Endometrial microvascular endothelial cells (primary cell): ENCODE data around the gene IRAK1. TPM values are rescaled to one million over a fixed set of nuclear protein-coding genes. Genes with fewer than 3 reads are reported as not detected.
"Not testable (repeated sequence)": the region's sequence is repeated elsewhere in the genome, so short reads cannot be mapped to it uniquely, and the experiment has no call there.

Source experiments
- in situ Hi-C: cut with HindIII; loops from 2 replicates; pipeline ENCODE4 v1.10.0; 2017; ENCODE audit warnings: low sequenced_read_pairs, low pct_unique_long_range_greater_than_20kb; ENCODE audit errors: inconsistent ontology term
- total RNA-seq: library from RNA; depleted of rRNA; stranded (reverse); fragments of >200 nt; gene quantifications from one replicate; pipeline ENCODE4 v1.2.3, GENCODE V29; 2015; ENCODE audit errors: inconsistent ontology term

IRAK1 gene
- total RNA-seq, 1 donor from 2014 or later, result 156 TPM

DNA sequence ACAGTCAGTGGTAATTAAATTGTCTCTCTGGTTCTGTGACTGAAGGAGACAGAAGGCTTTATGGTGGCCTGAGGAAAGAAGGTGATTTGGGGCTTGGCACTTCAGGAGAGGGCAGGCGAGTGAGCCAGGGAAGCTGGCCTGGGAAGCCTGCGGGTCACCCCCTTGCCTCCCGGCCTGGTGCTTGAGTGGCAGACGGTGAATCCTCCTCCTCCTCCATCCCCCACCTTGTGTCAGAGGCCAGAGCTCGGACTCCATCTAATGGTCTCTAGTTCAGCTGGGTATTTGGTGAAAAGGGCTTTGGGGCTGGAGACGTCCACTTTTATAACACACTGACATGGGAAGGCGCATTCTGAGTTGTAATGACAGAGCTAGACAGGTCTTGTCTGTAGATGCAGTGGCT, 38.5 kb downstream of the IRAK1 start:
- in situ Hi-C loops, result no loop called here

DNA sequence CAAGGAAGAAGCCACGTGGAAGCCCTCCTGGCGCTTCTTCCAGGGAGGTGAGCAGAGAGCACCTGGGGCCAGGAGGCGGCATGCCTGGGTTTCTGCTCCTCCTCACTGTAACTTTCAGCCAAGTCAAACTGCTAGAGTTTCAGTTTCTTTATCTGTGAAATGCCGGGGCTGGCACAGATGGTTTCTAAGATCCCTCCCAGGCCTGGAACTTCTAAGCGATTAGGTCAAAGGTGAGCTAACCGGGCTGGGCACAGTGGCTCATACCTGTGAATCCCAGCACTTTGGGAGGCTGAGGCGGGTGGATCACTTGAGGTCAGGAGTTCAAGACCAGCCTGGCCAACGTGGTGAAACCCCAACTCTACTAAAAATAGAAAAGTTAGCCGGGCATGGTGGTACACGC, 39.3 kb downstream of the IRAK1 start:
- in situ Hi-C loops, result not testable (repeated sequence)

DNA sequence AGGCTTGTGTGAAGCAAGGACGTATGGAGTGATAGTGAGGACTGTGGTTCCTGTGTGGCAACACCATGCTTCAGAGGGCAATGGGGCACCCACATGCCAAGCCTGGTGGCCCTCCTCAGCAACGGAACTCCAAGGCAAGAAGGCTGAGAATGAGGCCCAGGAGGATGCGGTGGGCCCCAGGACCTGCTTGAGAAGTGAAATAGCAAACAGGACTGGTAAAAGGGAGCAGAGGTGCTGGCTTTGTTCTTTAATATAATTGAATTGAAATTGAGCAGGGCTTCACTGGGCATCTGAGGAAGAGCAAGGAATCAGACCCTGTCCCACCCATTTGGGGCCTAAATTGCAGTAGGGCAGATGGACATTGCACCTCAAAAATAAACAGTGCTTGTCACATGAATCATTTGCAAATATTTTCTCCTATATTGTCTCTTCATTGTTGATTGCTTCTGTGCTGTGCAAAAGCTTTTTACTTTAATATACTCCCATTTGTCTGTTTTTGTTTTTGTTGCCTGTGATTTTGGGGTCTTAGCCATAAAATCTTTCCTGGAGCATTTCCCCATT, 44.9 kb downstream of the IRAK1 start:
- in situ Hi-C loops, result no loop called here

DNA sequence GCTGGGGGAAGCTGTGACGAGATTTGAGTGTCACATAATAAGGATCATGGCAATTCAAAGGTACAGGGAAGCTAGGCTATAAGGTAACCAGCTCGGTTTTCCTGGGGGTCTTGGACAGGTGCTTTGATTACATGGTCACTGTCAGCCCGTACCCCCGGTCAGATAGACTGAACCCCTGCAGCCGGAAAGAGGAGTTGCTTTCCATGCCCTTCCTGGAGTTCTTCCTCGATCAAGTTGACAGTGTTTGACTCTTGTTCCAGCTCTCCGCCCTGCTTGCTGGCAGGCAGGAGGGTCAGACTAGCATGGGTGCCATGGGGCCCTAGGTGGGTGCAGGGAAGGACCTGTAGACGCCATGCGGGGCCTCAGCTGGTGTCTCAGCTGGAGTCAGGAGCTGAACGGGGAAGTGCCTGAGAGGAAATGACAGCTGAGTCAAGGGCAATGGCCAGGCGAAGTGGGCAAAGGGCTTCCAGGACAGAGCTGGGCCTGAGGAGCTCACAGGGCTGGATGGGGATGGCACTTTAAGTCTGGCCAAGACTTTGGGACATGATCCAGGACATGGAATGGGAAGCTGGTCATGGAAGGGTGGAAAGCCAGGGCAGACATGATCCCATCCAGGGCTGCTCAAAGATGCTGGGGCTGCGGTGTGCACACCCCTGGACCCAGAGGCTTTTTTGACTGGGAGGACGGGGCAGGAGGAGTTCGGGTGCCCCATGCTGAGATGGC, 45.5 kb downstream of the IRAK1 start:
- in situ Hi-C loops, result no loop called here

DNA sequence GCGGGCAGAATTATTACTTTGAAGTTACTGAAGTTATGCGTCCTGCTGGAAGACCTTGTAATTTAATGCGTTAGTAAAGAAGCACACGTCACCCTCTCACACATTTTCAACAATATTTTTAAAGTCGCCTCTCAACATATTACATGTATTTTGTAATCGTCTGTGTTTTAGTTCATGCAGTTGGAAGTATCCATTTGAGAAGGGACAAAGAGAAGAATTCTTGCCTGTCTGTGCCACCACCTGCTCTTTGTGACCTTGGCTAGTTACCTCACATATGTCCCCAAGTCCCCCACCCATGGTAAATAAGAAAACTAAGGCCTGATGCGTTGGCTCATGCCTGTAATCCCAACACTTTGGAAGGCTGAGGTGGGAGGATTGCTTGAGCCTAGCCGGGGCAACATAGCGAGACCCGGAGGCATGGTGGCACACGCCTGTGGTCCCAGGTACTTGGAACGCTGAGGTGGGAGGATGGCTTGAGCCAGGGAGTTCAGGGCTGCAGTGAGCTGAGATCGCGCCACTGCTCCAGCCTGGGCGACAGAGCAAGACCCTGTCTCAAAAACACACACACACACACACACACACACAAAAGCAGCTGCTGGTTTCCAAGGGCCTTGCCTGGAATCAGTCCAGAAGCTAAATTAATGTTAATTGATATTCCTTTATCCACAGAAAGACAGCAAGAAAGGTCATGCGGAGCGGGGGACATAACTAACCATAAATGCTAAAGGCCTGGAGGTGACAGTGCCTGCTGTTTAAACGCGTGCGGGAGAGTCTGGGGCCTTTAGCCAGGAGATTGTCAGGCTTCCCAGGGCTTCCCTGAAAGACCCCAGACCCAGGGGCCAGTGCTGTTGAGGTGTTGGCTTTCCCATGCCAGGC, 46.3 kb downstream of the IRAK1 start:
- in situ Hi-C loops, result no loop called here

DNA sequence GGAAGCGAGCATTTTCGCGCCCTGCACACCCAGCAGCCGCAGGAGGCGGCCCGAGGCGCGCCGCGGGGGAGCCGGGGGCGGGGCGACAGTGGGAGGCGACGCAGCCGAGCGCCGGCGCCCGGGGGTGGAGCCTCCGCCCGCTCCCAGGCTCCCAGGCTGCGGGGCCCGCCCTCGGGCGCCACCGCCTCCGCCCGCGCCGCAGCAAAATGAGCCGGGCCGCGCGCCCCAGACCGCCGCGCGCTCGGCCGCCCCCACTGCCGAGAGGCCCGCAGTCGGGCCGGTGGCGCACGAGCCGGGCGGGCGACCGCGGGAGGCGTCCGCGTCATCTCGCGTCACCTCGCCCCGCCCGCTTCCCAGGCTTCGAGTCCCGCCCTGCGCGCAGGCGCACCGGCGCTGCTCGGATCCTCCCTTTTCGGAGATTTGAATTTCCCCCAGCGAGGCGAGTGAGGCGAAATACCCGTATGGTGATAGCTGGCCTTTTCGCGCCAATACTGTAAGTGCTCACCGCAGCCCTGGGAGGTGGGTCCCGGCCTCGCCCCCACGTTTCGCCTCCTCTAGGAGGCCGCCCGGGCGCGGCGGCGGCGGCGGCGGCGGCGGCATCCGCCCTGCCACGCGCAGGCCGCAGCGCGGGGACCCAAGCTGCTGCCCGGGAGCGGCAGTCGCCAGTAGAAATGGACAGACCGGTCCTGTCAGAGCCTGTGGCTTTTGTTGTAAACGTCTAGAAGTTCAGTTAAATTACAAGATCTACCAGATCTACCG, 47.2 kb downstream of the IRAK1 start, which contains the start of gene TMEM187:
Gene TMEM187, plus strand, starts transcription at position 387 of the 759 bp plus-strand sequence. CDS start 9,309 bp downstream, outside the sequence.
- in situ Hi-C loops, result no loop called here

DNA sequence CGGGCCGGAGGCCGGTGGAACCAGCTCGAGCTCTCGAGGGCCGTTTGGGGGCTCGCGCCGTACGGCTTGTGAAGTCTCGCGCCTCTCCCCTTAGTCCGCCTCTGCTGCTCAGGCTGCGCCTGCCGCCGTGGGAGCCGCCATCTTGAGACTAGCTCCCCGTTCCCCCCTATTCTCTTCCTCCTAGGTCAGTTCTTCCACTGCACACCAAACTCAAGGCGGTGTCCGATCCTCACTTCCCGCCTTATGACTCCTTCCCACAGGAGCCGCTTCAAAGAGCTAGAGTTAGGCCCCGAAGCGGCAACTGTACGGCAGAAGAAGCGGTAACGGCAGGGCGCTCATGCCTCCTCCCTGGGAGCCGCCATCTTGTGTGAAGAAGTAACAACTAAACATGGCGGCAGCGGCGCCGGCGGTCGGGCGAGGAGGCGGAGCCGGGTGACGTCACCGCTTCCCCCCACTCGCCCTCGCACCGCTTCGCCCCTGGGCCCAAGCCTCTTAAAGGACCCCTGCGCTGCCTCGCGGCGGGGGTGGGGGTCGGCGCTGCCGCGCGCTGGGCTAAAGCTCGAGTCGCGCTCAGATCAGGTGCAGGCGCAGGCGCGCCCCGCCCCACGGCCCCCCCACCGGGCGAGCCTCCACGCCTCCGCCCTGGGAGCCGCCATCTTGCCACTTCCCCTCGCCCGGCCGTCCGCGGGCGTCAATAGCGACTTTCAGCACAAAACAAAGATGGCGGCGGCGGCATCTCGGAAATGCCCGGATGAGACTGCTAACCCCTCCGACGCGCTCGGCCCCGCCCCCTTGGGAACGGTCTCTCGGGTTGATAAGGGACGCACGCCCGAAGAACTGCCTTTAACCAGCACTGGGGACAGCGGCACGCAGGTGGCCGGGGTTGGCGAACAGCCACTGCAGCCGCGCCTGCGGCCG, 48.0 kb downstream of the IRAK1 start, which contains the start of gene HCFC1:
Gene HCFC1, minus strand, starts transcription at position 369 of the 918 bp plus-strand sequence. CDS start 978 bp downstream, outside the sequence.
- in situ Hi-C loops, result no loop called here

DNA sequence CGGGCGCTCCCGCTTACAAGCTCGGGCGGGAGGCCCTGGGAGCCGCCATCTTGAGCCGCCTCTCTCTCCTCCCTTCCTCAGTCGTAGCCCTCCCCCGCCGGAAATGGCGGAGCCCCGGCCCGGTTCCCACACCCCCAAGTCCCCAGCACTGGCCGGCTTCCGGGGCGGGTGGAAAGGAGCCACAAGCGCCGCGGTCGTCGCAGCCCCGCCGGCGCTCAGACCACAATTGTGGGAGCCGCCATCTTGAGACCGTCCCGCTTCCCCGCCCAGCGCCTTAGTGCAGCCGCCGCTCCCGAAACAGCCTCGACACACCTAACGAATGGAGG, 48.6 kb downstream of the IRAK1 start:
- in situ Hi-C loops, result no loop called here

DNA sequence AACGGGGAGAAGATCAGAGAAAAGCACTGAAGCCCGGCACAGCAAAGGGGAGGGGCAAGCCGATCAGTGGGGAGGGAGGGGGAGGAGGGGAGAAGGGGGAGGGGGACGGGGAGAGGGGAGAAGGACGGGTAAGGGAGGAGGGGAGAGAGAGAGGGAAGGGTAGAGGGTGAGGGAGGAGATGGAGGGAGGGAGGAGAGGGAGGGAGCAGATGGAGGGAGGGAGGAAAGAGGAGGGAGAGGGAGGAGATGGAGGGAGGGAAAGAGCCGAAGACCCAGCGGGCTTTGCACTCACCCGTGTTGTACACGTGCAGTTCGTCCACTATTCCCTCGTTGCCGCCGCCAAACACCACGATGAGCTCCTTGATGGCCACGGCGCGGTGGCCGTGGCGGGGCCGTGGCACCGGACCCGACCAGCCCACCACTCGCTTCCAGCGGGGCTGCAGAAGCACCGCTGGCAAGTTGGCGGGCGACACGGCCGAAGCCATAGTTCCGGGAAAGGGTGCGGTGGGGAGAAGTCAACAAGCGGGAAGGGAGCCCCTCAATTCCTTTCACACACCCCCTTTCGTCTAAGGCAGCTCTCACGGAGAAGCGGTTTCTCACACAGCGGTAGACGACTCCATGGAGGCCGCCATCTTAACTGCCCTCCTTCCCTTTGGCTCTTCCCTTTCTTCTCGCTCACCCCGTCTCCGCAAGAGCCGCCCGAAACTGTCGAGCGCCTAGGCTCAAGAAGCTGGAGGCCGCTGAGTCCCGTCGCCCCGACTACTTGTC, 49.2 kb downstream of the IRAK1 start:
- in situ Hi-C loops, result no loop called here

DNA sequence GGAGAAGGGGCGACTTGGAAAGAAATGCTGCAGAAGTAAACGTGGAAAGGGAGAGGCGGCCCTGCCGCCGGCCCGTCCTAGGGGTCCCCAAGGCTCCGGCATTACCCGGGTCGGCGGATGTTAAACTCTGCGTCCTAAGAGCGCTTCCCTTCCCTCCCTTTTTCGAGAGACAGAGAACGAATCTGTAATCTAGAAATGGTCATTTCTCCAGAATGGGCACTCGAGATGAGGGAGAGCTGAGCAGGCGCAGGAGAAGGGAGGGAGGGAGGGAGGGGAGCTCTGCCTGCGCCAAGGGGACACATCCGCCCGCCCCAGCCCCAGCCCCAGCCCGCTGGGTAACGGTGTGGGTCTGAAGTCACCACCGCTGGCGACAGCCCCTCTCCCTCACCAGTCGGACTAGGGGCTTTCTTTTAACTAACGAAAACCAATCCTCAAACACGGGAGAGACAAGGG, 49.8 kb downstream of the IRAK1 start:
- in situ Hi-C loops, result no loop called here

DNA sequence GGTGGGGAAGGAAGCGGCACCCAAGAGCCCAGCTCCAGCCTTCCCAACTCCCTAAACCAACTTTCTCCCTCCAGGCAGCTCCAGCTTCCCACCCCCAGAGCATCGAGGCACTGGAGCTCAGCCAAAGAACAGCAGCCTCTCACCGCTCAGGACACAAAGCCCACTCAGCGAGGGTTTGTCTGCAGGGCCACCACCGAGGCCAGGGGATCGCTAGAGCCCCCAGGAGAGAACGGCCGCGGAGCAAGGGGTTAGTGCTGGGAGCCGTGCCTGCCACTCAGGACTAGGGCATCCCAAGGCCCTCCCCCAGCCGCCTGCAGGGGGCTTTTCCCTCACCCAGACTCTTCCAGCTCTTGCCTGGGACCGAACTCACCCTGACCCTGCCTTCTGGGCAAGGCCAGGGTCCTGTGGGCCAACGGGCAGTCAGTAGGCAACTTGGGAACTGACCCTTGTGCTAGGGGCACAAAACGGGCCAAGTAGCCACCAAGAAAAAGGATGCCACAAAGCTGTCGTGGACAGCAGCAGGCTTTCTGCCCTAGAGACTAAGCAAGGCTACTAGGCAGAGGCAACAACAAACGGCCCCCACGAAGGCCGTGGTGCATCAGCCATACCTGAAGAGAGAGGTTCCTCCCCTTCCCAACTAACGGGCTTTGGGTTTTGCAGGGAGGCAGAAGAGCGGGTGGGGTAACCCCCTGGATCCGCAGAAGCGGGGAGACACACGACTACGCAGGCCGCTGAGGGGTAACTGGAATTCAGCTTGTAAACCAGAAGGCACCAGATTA, 50.4 kb downstream of the IRAK1 start:
- in situ Hi-C loops, result no loop called here

DNA sequence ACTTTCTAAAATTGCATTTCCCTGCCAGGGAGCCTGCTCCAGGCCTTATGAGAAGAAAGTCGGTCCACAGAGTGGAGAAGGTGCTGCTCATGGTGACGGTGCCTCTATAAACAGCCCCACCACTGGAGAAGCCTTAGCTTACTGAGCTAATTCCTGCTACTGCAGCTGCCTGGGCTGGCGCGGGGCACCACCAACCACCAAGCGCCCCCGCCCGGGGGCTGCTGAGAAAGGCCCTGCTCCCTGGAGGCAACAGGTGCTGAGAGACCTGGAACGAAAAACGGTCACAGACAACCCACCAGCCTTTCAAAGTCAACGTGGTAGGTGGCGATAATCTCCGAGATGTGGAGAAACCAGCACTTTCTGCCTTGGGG, 51.0 kb downstream of the IRAK1 start:
- in situ Hi-C loops, result no loop called here

DNA sequence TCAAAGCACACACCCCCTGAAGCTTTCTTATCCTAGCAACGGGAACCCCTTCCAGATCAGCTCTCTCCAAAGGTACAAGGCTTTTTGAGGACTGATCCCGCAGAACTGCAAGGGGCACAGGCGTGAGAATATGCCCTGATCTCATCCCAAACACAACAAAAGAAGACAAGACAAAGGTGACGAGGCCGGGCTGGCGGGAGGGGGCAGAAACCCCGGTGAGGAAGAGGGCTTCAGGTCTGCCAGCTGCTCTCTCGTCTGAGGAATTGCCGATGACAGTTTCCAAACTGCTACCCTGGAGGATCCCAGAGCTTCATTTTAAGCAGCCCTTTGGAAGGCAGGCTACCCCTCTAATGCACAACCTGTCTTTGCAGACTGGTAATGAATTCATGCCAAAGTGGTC, 51.4 kb downstream of the IRAK1 start:
- in situ Hi-C loops, result no loop called here

DNA sequence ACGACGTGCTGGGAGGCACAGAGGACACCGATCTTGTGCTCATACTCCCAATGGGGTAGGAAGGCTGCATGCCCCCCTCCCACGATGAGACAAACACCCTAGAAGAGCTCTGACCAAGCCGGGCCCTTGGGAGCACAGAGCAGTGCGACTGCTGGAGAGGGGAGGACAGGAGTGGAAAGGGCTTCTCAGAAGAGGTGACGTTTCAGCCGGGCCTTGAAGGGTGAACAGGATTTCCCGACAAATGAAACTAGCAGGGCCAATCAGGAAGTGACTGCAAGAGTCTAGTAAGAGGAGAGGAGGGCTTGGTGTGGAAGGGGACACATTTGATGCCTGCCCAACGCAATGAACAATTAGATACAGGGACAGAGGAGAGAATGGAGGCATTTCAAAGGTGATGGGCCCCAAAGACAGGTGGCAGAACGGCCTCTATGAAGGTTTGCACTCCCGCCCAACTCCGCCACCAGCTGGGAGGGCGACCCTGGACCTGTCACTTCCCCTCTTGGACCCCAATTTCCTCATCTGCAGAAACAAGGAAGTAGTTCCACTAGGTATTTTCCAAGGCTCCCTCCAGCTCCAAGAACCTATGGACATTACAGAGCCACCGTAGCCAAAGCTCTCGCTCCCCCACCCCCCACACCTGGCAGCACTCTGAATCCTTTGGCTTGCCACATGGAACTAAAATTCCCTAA, 52.0 kb downstream of the IRAK1 start:
- in situ Hi-C loops, result no loop called here

DNA sequence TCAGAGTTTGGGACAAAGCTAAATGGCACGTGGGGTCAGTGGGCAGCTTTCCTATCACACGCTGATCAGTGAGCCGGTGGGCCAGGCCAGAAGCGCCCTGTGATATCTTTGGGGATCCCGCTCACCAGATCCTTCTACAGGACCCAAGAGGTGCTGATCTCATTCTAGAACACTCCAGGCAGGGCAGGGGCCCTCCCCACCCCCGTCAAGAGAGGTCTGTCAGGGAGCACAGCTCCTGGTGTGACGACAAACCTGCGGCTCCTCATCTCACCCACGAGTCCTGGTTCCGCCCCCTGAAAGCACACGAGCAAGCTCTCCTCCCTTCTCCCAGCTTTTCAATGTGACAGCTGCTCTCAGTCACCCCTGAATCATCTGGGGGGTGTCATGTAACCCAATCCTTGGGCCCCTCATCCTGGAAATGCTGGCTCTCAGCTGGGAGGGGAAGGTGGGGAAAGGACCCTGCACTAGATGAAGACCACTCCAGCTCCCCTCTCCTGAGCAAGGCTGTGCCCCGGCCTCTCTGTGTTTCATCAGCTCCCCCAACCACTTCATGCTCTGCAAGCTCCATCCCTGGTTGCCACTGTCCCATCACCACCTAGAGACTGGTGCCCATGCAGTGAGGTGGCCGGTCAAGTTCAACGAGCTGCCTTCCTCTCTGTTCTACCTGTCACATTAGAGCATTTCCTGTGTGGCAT, 52.7 kb downstream of the IRAK1 start:
- in situ Hi-C loops, result no loop called here

DNA sequence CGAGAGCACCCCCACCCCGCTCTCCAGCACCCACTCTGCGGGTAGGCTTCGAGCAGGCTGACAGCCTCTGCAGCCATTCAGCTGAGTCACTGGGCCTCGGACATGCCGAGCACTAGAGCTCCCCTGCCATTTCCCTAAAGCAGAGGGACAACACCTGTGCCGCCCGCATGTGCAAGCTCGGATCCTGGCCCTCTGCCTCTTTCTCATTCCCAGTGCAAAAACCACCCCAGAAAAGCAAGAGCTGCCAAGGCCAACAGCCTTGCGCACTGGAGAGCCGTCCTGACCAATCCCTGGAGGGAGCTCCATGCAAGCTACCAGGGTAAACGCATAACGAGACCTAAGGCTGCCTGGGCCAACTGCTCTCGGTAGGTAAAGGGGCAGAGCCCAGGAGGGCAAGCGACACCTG, 53.4 kb downstream of the IRAK1 start:
- in situ Hi-C loops, result no loop called here
